ENCODE results near the gene MGAT1.
"Not testable (repeated sequence)": the region's sequence is repeated elsewhere in the genome, so short reads cannot be mapped to it uniquely, and the experiment has no call there.

MGAT1 gene

DNA sequence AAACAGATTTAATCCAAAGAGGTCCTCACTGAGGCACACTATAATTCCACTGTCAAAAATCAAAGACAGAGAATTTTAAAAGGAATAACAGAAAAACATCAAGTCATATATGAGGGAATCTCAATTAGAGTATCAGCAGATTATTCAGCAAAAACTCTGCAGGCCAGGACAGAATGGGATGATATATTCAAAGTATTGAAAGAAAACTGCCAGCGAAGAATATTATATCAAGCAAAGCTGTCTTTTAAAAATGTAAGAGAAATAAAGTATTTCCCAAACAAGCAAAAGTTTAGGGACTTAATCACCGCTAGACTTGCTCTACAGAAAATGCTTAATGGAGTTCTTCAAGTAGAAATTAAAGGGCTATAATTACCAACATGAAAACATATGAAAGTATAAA lies 47.0 kb downstream of the MGAT1 start:
- TF ChIP-seq, protein P1, sequence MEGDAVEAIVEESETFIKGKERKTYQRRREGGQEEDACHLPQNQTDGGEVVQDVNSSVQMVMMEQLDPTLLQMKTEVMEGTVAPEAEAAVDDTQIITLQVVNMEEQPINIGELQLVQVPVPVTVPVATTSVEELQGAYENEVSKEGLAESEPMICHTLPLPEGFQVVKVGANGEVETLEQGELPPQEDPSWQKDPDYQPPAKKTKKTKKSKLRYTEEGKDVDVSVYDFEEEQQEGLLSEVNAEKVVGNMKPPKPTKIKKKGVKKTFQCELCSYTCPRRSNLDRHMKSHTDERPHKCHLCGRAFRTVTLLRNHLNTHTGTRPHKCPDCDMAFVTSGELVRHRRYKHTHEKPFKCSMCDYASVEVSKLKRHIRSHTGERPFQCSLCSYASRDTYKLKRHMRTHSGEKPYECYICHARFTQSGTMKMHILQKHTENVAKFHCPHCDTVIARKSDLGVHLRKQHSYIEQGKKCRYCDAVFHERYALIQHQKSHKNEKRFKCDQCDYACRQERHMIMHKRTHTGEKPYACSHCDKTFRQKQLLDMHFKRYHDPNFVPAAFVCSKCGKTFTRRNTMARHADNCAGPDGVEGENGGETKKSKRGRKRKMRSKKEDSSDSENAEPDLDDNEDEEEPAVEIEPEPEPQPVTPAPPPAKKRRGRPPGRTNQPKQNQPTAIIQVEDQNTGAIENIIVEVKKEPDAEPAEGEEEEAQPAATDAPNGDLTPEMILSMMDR (IDR thresholded peaks at IDR 0.05; ENCODE audit: extremely low read depth, insufficient read depth, missing control alignments): no peak
- in situ Hi-C loops (cut with MboI; ENCODE audit: low pct_unique_long_range_greater_than_20kb, low sequenced_read_pairs, unreplicated experiment): no loop called here

DNA sequence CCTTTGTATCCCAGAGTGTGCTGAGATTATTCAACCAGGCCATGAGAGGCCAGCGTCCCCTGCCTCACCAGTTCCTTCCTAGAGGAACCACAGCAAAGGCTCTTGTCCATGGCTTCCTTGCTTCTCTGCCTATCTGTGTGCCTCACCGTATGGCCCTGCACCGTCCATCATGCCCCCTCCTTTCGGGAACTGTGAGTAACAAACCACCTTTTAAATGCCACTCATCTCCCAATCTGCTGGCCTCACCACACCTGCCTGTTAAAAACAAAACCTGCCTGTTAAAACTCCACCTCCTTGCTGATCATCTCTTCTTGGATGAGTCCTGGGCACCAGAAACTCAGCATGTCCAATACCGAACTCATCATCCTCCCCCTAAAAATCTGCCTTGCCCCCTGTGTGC lies 58.4 kb downstream of the MGAT1 start:
- in situ Hi-C loops (cut with MboI; ENCODE audit: low pct_unique_long_range_greater_than_20kb, low sequenced_read_pairs, unreplicated experiment): no loop called here
- TF ChIP-seq, protein P1 (IDR thresholded peaks at IDR 0.05; ENCODE audit: extremely low read depth, insufficient read depth, missing control alignments): no peak
- DNase-seq (ENCODE audit: low spot score): no peak

More for the DNA sequence above, 47.0 kb downstream of the MGAT1 start:
- no peak for DNase-seq (ENCODE audit: low spot score)

DNA sequence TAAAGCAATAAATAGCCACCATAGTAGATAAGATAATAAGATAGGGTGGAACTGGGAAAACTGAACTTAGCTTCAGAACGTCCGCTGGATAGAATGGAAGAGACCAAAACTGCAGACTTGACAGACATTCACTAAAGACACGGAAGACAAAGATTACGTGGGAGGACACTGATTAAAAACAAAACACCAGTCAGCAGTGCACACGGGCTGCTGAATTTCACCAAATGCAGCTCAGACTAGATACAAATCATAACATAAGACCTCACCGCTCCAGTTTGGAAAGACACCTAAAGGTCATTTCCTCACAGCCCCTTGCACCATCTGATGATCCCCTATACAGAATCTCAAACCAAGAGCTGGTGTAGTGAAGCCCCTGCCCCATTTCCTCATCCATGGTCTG lies 59.9 kb downstream of the MGAT1 start:
- DNase-seq (ENCODE audit: low spot score): no peak
- in situ Hi-C loops (cut with MboI; ENCODE audit: low pct_unique_long_range_greater_than_20kb, low sequenced_read_pairs, unreplicated experiment): no loop called here
- TF ChIP-seq, protein P1 (IDR thresholded peaks at IDR 0.05; ENCODE audit: extremely low read depth, insufficient read depth, missing control alignments): no peak

DNA sequence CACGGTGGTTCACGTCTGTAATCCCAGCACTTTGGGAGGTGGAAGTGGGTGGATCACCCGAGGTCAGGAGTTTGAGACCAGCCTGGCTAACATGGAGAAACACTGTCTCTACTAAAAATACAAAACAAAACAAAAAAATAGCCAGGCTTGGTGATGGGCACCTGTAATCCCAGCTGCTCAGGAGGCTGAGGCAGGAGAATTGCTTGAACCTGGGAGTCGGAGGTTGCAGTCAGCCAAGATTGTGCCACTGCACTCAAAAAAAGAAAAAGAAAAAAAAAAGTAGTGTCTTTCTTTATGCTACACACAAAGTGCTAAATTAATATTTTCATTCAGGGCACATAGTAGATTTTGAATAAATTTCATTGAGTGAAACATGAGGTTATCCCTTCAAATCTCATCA lies 61.7 kb downstream of the MGAT1 start:
- DNase-seq (ENCODE audit: low spot score); in situ Hi-C loops (cut with MboI; ENCODE audit: low pct_unique_long_range_greater_than_20kb, low sequenced_read_pairs, unreplicated experiment): not testable (repeated sequence)

DNA sequence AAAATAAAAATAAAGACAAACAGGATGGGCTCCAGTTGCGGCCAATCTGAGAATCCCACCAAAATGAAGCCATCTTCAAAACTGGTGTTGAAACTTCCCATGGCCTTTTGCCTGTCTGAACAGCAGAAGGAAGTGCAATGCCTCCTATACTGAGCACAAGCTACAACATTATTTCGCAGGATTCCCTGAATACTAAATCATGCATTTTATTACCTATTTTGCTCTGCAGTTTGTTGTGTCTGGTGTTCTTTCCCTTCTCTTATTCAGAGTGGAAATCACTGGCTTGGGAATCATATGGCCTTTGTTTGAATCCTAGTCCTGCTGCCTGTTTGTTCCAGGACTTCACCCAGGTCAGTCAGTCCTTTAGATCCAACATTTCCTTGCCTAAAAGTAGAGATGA lies 62.6 kb downstream of the MGAT1 start, which contains the start of gene OR2Y1:
OR2Y1 (minus strand) TSS at position 101 of the 400 bp plus-strand sequence; CDS start at position 101, 0 bp downstream.
- TF ChIP-seq, protein P1 (IDR thresholded peaks at IDR 0.05; ENCODE audit: extremely low read depth, insufficient read depth, missing control alignments): no peak
- DNase-seq (ENCODE audit: low spot score): no peak
- in situ Hi-C loops (cut with MboI; ENCODE audit: low pct_unique_long_range_greater_than_20kb, low sequenced_read_pairs, unreplicated experiment): no loop called here

DNA sequence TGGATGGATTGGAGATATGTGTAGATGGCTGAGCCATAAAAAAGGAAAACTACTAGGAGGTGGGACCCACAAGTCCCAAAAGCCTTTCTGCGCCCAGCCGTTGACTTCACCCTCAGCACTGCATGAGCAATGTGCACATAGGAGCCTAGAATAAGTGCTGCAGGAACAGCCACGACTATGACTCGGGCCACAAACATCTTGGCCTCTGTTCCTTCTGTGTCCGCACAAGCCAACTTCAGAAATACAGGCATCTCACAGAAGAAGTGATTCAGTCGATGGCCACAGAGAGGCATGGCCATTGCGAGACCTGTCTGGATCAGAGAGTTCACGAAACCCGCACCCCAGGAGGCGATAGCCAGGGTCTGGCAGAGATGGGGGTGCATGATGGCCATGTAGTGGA lies 63.3 kb downstream of the MGAT1 start:
- in situ Hi-C loops (cut with MboI; ENCODE audit: low pct_unique_long_range_greater_than_20kb, low sequenced_read_pairs, unreplicated experiment): no loop called here
- no peak for DNase-seq (ENCODE audit: low spot score)
- TF ChIP-seq, protein P1 (IDR thresholded peaks at IDR 0.05; ENCODE audit: extremely low read depth, insufficient read depth, missing control alignments): no peak

DNA sequence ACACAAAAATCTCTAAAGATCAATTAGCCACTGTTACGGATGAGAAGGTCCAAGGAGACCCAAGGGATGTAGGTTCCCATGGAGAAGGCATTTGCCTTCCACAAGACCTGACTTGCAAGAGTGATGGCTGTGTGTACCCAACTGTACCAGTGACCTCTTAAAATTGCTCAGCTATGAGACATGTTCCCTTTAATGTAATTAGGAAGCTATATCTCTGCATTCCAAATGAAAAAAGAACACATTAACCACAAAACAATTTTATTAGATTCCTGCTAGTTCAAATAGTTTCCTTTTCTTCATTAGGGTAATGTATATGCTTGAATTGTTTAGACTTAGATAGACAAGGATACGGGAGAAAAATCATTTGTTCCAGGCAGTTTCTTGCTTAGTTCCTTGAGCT lies 66.1 kb downstream of the MGAT1 start:
- in situ Hi-C loops (cut with MboI; ENCODE audit: low pct_unique_long_range_greater_than_20kb, low sequenced_read_pairs, unreplicated experiment): no loop called here
- DNase-seq (ENCODE audit: low spot score): no peak
- TF ChIP-seq, protein P1 (IDR thresholded peaks at IDR 0.05; ENCODE audit: extremely low read depth, insufficient read depth, missing control alignments): no peak

Measured in GM13977 (cell line).